Stimulated activated CD8-positive, alpha-beta memory T cell treated with anti-CD3 and anti-CD28 coated beads, Interleukin-2, amount 100 ng/mL, for 1 hour (primary cell): ENCODE measurements around the gene AKAP13.

Source experiments
- DNase-seq, 2 donors: peaks; one replicate each; pipeline ENCODE4 v3.0.0-alpha.2; 2020; ENCODE audit warnings: low read depth in 2 of 2

The AKAP13 gene

DNA sequence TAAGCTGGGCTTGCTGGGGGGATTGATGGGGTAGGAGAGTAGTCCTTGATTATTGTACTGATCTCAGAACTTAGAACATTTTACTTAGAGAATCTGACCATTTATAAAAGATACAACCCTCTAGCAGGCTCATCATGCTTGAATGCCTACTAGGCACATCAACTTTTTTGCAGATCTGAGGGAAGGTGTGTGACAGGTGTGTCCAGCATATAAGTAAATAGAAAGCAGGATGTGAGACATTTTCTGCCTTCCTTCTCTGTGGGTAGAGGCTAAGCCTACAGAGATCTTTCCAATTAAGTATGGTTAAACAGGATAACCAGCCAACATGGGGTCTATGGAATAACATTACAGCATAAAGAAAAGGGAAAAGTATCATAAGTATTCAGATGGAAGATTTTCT, 159.1 kb downstream of the AKAP13 start:
- no peak for DNase-seq

DNA sequence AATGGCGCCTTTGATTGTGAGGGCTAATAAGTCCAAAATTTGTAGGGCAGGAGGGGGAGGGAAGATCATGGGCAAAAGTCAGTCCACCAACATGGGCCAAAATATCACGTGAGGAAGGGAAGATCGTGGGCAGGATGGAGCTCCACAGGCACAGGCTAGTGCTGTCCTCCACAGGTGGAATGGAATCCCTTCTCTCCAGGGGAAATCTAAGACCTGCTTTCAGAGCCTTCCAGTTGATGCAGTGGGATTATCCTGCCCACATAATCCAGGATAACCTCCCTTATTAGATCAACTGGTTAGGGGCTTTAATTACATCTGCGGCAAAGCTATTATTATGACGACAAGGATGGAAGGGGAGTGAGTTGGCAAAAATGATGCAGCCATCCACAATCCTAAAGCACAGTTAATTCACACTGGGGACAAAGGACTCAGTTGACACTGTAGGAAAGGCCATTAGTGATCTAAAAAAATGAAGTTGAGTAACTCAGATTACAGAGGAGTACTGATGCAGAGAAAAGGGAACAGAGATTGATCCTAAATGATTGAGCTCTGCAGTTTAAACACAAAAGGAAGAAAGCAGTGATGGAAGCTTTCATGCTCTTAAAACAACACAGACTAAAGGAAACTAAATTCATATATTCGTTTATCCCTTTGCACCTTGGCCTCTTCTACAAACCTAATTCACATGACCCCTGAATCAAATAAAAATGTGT, 159.8 kb downstream of the AKAP13 start:
- DNase-seq: no peak

DNA sequence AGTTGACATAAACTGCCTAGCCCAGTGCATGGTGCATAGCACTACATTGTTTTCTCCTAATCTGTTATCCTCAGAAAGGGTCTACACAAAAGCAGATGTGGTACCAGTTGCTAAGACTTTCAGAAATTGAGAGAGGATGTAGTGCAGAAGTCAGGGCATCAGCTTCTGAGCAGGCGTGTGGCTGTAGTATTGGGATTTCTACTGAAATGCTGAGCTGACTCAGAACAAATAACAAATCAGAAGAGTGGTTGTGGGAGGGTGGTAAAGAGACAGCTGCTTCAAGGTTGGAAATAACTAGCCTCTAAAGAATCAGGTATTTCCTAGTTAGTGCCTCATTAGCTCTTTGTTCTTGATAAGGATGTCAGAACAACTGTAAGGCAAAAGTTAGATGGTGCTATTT, 161.3 kb downstream of the AKAP13 start:
- DNase-seq: no peak

DNA sequence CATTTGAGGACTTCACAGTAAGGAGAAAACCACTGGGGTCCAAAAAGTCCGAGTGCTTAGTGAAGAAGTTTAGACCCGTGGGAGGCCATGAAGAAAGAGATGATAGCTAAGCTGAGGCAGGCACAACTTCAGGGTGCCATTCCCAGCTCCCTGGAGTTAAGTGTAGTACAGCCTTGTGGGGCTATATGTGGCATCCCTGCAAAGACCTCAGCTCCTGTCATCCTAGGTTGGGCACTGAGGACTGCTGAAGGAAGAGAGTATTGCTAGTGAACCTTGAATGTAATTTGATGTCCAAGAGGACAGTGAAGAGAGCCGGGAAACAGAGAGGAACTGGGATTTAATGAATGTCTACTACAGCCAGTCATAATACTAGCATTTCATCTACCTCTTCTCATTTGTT, 162.1 kb downstream of the AKAP13 start:
- no peak for DNase-seq

DNA sequence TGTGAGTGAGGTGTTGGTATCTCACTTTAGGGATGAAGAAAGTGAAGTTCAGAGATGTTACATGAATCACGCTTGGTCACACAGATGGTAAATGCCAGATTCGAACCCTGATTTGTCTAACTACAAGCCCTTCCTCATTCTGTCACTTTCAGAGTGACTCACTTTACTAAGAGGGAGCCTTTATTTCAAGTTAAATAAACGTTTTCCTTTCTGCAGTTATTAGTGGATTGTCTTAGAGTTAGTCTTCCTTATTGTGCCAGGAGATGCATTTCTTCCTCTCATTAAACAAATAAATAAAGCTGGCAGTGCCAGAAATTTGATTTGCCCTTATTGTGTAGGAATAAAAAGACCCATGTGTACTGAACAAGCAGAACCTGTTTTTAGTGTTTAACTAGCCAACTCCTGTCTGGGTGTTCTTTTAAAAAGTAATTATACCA, 162.5 kb downstream of the AKAP13 start:
- no peak for DNase-seq

DNA sequence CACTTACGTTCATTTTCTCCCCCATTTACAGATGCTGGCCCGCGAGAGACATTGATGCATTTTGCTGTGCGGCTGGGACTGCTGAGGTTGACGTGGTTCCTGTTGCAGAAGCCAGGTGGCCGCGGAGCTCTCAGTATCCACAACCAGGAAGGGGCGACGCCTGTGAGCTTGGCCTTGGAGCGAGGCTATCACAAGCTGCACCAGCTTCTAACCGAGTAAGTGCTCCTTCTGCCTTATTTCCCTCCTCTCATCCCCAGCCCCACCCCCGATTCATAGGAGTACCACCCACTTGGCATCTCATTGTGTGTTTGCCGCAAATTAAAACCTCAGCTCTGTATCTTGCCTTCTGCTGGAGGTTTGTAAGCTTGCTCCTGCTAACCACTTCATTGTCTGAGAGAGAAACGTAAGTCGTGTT, 163.3 kb downstream of the AKAP13 start:
- DNase-seq: peak; percentile 4 to 8

DNA sequence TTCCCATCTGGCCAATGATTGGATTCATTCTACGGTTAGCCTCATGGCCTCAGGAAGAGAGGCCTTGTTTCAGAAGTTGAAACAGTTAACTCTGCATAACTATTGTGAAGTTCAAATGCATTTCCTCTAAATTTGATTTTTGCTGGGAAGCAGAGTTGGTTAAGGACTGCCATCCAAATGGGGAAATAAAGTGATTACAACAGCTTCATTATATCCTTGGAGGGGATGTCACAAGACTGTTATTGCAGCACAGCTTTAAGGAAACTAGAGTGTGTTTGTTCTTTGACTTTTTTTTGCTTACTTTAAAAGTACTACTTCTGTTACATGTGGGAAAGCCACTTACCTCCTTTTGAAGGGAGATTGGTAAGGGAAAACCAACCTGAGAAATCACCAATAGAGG, 164.8 kb downstream of the AKAP13 start:
- DNase-seq: no peak

DNA sequence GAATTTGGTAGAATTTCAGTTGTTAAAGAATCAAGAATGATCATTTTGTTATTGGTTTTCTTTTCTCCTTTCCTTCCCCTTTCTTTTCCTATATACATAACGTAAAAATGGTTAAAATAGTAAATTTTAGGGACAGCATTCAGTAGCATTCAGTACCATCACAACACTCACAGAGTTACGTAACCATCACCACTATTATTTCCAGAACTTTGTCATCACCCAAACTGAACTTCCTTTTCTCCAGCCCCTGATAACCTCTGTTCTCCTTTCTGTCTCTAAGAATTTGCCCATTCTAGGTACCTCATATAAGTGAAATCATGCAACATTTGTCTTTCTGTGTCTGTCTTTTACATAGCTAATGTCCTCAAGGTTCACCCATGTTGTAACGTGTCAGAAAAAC, 165.3 kb downstream of the AKAP13 start:
- DNase-seq: no peak

DNA sequence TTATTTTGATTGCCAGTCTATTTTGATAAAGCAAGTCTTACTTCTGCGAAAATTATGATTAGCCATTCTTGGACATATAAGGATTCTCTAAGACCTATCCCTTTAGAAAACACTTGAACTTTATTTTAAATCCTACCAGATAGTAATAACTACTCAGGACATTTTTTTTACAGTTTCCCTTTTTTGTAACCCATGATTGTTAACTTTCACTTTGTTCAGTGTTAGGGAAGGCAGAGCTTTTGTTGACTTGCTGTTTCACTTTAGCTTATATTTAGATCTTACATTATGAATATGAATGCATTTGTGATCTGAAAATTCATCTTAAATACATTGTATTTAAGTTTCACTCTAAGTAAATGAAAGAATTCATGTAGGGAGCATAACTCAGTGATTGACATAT, 167.0 kb downstream of the AKAP13 start:
- no peak for DNase-seq

DNA sequence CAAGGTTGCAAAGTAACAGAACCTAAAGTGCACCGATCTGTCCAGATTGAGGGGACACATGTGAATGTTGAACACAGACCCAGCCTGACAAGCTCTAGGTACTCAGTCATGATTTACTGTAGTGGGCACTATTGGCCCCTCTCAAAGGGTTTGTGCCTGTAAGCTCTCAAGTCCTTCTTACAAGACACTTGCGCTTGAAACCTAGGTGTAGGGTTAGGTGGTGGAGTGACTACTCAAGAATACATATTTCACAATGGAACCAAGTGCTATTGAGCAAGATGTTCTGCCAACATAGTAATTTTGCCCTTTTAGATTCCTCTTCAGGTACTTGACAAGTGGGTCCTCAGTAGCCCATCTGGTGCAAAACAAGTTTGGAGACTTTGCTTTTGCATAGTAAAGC, 169.9 kb downstream of the AKAP13 start:
- no peak for DNase-seq

DNA sequence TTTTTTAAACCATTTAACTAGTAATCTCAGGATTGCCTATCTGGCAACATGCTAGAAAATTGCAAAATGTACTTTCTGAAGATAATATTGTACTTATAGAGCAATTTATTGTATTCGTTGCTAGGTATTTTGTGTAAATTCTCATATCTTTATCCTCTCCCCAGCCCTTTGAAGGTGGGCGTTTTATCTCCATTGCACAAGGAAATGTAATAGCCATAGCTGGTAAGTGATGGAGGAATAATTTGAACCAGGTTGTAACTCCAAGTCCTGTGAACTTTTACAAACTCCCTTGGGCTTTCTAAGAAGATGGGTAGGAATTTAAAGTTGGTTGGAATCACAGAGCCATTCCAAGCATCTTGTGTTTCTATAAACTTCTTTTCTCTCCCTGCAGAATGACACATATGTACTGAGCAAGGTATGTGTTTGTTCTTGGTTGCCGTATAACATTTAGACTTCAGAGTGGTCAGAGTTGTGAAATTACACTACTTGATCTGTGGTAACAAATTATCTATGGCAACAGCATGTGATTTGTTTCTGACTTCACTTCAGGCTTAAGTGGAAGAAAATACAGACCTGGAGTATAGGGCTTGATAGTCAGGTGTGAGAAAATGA, 170.9 kb downstream of the AKAP13 start:
- no peak for DNase-seq

DNA sequence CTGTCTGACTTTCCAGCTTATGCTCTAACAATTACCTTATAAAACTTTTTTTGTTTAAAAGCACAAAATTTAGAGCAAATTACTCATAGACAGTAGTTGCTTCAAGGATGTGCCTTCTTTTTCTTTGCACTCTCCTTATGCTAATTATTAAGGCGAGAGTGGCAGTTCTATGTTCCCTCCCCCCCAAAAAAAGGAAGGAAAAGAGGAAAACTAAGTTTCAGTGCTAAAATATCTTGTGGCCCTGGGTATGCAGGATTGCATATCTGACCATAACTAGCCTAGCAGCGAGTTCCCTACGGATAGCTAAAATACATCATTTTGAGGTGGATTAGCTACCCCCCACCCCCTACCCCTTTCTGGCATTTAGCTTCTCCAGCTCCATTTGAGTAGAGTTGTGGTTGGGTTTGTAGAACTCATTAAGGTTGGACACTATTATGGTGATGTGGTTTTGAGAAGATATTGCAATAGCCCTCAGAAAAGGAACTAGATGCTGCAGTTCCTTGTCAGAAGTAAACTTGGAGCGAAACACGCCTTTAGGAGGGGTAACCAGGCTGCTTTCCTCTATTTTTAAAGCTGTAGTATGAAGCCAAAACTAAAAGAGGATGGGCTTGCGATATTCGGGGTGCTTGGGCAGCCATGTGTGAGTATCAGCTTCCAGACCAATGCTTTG, 174.6 kb downstream of the AKAP13 start:
- DNase-seq: no peak

DNA sequence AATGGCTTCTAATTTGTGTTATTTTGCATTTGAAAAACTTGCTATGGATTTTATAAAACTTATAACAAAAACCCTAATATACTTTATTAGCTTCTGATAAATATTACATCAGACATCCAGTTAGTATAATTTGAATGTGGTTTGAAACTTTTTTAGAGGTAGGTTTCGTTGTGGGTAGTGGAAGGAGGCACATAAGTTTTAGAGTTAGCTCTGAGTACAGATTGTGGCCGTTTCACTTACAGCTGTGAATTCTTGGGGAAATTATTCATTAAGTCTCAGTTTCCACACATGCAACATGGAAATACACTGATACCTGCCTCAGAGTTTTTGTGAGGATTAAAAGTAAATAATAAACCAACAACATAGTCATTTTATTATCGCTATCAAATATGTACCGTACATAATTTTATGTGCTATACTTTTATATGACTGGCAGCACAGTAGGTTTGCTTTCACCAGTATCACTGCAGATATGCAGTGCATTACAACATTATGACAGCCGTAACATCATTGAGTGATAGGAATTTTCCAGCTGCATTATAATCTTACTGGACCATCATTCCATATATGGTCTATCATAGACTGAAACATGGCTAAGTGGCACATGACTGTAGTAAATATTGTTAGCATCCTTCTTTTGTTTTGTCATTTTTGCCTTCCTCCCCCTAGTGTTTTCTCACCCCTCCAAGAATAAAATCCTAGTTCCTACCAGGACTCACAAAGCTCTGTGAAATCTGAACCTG, 175.6 kb downstream of the AKAP13 start:
- DNase-seq: no peak

DNA sequence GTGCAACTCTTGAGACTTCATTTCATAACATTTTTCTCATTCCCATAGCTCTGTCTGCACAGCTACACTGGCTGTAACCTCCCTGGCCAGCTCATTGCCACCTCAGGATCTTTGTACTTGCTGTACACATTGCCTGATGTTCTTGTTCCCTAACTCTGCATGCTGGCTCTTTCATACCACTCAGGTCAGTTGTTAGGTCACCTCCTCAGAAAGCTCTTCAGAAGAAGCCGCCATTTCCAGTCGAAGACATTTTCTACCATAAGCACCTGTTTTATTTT, 176.2 kb downstream of the AKAP13 start:
- DNase-seq: no peak

DNA sequence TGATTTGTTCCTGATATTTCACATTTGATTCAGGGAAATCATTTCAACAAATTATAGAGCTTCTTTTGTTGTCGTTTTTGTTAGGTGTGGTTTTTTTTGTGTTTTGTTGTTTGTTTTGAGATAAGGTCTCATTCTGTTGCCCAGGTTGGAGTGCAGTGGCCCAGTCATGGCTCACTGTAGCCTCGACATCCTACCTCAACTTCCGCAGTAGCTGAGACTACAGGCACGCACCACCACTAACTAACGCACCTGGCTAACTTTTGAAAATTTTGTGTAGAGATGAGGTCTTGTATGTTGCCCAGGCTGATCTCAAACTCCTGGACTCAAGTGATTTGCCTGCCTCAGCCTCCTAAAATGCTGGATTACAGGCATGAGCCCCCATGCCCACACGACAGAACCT, 177.0 kb downstream of the AKAP13 start:
- no peak for DNase-seq

DNA sequence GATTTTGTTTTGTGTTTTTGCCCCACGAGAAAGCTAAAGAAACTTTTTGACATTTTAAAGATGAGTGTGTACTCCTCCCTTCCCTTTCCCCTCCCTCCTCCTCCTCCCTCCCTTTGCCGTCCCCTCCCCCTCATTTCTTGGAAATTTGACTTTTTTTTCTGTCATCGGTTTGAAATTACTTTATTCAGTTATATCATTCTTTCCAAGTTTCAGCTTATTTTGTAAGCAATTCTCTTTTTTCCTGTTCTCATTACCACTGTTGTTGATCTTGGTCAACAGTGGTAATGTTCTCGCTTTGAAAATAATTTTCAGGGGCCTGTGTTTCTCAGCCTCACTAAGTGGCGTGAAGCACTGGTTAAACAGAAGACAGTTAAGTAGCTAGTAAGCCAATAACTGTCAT, 178.4 kb downstream of the AKAP13 start:
- DNase-seq: no peak

DNA sequence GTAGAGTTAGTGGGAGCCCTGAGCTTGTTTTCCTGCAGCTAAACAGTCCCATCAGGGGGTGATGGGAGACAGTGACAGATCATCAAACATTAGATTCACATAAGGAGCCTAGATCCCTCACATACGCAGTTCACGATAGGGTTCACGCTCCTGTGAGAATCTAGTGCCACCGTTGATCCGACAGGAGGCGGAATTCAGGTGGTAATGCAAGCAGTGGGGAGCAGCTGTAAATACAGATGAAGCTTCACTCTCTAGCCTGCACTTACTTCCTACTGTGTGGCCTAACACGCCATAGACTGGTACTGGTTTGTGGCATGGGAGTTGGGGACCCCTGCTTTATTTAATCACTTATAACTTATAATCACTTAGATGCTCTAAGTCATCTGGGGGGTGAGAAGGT, 179.1 kb downstream of the AKAP13 start:
- DNase-seq: no peak

DNA sequence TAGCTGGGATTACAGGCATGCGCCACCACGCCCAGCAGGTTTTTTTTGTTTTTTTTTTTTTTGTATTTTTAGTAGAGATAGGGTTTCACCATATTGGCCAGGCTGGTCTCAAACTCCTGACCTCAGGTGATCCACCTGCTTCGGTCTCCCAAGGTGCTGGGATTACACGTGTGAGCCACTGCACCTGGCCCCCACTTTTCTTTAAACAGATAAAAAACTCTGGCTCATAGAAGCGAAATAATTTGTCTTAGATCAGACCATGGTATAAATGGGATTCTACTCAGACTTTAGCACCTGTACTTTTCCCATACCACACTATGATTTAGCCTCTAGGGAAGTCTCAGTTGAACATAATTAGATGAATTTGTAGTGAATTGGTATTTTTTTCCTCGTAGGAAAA, 182.4 kb downstream of the AKAP13 start:
- no peak for DNase-seq

DNA sequence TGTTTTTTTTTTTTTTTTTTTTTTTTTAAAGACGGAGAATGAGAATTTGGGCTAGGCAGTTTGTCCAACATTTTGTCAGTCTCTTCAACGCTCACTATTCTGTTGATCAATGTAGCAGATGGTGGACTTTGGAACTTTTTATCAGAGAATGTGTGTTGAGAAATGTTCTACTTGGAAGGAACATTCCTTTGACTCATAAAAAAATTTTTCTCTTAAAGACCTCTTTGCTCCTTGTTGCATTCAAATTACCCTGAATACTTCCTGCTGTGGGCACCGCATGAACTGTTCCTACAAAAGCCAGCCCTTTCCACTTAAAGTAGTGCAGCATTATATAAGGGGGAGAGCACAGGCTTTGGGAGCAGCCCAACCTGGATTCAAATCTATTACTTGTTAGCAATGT, 182.9 kb downstream of the AKAP13 start:
- DNase-seq: no peak

DNA sequence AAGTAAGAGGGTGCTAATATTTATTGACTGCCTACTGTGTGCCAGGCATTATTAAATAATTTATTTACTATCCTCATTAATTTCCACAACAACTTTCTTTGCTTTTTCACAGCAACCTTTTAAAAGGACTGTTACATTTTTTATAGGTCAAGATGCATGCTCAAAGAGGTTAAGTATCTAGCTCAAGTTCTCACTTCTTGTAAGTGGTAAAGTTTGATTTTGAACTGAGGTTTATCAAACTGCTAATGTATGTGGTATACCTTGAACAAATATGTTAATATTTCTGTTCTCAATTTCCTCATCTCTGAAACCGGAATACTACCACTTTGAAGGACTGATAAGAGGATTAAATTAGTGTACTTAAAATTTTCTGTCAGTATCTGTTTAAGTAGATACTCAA, 183.3 kb downstream of the AKAP13 start:
- no peak for DNase-seq

DNA sequence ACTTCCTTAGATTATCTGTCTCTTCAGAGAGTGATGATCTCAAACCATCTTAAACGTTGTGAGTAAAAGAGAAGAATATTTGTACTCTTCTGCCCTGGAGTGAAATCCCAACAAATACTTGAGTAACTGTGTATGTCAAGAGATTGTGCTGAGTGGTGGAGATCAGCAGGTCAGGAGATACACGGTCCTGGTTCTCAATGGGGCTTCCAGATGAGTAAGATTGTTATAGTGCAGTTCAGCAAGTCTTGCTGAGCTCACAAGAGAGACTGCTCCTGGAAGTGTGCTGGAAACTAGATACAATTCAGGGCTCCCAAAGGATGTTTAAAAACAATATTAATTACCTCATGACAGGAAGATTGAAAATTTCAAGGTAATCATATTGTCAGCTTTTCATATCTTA, 184.3 kb downstream of the AKAP13 start:
- no peak for DNase-seq

DNA sequence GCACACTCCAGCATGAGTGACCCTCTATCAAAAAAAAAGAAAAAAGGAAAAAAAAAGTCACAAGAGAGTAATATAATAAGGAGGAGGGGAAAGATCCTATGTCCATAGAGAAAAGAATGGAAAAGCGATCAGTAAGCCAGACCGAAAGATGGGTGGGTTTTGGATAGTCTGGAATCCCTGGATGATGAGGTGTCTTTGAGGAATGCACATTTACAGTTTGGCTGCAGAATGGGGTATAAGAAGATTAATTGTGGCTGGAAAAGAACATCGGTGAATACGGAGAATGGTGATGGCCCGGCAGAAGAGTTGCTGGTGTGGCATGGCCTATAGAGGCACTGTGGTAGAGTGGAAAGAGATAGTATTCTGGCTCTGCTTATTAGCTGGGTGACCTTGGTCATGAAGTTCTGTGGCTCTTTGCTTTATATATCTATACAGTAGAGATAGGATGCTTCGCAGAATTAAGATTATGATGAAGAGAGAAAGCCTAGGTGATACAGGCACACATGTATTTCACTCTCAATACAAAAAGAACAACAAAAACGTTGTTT, 187.9 kb downstream of the AKAP13 start:
- DNase-seq: no peak

DNA sequence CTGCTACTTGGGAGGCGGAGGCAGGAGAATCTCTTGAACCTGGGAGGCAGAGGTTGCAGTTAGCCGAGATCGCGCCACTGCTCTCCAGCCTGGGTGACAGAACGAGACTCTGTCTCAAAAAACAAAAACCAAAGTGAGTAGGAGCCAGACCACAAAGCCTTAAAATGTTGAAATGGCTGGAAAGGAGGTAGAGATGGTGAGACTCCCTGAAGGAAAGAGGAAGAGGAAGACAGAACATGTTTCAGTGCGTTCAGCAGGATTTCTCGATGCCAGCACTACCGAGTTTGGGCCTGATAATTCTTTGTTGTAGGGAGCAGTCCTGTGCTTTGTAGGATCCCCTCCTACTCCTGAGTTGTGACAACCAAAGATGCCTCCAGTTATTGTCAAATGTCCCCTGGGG, 189.9 kb downstream of the AKAP13 start:
- no peak for DNase-seq
